Stimulated activated CD4-positive, alpha-beta T cell treated with anti-CD3 and anti-CD28 coated beads, Interleukin-2, amount 100 ng/mL, for 4 hours (primary cell): ENCODE results near the gene CERS6.

Experiments used
- DNase-seq: peaks from one replicate; pipeline ENCODE4 v3.0.0-alpha.2; 2020; ENCODE audit warnings: low read depth

CERS6 gene

GRCh38 chr2:168671932-168672331, 215.9 kb downstream of the CERS6 start:
- no peak for DNase-seq

- no peak for DNase-seq
Observed at GRCh38 chr2:168673265-168674189, 217.5 kb downstream of the CERS6 start.

GRCh38 chr2:168678153-168678853, 222.2 kb downstream of the CERS6 start:
- DNase-seq = no peak

- DNase-seq = no peak
Observed at GRCh38 chr2:168679081-168679480, 223.0 kb downstream of the CERS6 start.

GRCh38 chr2:168679741-168680310, 223.8 kb downstream of the CERS6 start:
- DNase-seq = no peak

- DNase-seq = no peak
Observed at GRCh38 chr2:168683996-168684395, 227.9 kb downstream of the CERS6 start.

GRCh38 chr2:168684921-168685599, 229.0 kb downstream of the CERS6 start:
- DNase-seq = no peak

- DNase-seq = no peak
Observed at GRCh38 chr2:168685600-168686451, 229.8 kb downstream of the CERS6 start.

GRCh38 chr2:168686452-168687191, 230.6 kb downstream of the CERS6 start:
- DNase-seq = no peak

GRCh38 chr2:168687314-168687713, 231.2 kb downstream of the CERS6 start:
- no peak for DNase-seq

GRCh38 chr2:168690381-168690885, 234.4 kb downstream of the CERS6 start:
- DNase-seq = no peak

GRCh38 chr2:168691221-168691620, 235.1 kb downstream of the CERS6 start:
- no peak for DNase-seq

GRCh38 chr2:168692132-168692744, 236.2 kb downstream of the CERS6 start:
- DNase-seq = no peak

GRCh38 chr2:168694173-168694572, 238.1 kb downstream of the CERS6 start:
- DNase-seq = no peak

- no peak for DNase-seq
Observed at GRCh38 chr2:168694866-168695265, 238.8 kb downstream of the CERS6 start.

- DNase-seq = no peak
Observed at GRCh38 chr2:168697668-168698121, 241.6 kb downstream of the CERS6 start.

- no peak for DNase-seq
Observed at GRCh38 chr2:168698969-168699368, 242.9 kb downstream of the CERS6 start.

- DNase-seq = no peak
Observed at GRCh38 chr2:168699844-168700417, 243.9 kb downstream of the CERS6 start.

GRCh38 chr2:168700615-168701245, 244.7 kb downstream of the CERS6 start:
- no peak for DNase-seq
